Measurements from ENCODE around the gene AMZ2.
"Not testable (repeated sequence)": the region's sequence is repeated elsewhere in the genome, so short reads cannot be mapped to it uniquely, and the experiment has no call there.

AMZ2 gene, protein sequence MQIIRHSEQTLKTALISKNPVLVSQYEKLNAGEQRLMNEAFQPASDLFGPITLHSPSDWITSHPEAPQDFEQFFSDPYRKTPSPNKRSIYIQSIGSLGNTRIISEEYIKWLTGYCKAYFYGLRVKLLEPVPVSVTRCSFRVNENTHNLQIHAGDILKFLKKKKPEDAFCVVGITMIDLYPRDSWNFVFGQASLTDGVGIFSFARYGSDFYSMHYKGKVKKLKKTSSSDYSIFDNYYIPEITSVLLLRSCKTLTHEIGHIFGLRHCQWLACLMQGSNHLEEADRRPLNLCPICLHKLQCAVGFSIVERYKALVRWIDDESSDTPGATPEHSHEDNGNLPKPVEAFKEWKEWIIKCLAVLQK

DNA sequence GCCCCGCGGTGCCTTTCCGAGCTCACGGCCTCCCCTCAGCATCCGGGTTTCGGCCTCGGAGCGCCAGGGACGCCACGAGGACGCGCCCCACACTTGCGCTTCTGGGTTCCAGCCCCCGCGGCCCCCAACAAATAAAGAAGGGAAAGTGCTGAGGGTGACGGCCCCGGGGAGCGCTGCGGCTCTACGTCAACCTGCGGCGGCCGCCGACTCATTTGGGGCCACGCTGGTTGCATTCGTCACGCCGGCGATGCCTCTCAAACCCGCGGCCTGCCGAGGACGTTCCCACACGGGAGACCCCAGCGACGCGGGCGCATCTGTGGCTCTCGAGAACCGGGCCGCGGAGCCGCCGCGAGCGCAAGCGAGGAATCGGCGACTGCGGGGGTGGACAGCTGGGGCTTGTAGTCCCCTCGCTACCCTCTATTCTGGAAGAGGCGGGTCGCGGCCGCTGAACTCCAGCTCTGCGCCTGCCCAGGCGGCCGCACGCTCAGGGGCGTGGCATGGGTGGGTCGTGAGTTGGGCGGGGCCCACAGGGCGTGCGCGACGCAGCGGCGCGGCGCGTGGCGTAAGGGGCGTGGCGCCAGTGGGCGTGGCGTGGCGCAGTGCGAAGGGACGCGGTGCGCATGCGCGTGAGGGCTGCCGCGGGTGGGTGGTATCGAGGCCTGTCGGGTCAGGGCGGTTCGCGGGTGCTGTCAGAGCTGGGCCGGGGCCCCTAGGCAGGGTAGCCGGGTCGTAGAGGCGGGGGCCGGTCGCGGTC lies at the start of gene AMZ2:
TSS of gene AMZ2 (plus strand) at position 599 of the 754 bp plus-strand sequence. CDS start 2,145 bp downstream, outside the sequence.
- peak; percentile 95 for DNase-seq

DNA sequence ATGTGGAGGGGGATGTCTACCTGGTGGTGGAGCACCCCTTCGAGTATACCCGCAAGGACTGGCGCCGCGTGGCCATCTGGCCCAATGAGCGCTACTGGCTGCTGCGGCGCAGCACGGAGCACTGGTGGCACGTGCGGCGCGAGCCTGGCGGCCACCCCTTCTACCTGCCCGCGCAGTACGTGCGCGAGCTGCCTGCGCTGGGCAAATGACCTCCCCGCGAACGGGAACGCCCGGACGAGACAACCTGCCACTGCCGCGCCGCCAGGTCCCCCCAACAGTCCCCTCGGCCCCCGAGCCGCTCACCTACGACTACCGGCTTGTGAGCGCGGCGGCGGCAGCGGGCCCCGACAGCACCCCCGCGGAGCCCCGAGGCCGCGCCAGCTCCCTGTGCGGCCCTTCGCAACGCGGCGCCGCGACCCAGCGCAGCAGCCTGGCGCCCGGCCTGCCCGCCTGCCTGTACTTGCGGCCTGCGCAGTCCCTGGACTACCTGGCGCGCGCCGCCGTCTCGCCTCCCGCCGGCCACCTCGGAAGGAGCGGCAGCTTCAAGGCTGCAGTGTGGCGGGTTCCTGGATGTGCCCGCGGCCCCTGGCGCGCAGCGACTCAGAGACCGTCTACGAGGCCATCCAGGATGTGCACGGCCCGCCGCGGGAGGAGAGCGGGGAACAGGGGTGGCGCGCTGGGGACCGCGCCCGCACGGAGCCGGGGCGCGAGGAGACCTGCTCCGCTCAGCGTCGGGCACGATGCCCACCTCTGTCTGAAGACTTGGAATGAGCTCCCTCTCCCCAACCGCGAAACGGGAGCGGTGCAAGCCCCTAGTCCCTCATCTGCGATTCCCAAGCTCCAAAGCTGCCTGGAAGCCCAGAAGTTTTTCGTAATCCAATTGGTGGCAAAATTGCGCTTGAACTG lies 48.7 kb upstream of the AMZ2 start:
- DNase-seq: no peak

DNA sequence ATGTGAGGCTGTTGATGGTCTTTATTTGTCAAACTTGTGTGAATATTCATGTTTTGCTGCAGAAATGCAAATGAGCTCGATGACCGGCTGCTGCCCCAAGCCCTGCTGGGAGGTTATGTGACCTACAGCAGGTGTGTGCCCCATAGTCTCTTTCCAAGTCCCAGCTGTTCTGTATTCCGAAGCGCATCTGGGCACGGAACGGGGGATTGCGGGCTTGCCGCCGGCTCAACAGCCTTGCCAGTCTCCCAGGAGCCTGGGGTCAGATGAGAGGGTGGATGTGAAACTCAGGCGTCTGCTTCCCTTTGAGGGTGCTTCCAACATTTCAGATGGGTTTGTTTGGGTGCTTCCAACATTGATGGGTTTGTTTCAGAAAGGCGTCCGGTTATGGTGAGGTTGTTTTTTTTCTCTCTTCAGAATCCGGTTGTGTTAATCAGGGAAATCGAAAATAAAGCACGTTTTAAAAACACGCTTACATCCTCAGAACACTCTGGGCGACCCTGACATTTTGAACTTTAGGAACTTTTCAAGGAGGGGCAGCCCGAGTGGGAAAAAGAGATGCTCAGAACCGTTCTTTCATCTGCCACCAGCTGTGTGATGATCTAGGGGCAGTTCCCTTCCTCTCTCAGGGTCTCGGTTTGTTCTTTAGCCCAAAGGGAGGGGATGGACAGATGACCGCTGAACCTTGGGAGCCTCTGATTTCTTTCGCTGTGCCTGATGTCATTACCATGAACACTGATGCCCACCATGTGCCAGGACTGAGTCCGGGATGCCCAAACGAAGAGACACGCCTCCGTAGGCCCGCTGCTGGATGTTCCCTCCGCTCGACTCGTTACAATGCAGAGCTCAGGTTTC lies 47.8 kb upstream of the AMZ2 start:
- no peak for DNase-seq

DNA sequence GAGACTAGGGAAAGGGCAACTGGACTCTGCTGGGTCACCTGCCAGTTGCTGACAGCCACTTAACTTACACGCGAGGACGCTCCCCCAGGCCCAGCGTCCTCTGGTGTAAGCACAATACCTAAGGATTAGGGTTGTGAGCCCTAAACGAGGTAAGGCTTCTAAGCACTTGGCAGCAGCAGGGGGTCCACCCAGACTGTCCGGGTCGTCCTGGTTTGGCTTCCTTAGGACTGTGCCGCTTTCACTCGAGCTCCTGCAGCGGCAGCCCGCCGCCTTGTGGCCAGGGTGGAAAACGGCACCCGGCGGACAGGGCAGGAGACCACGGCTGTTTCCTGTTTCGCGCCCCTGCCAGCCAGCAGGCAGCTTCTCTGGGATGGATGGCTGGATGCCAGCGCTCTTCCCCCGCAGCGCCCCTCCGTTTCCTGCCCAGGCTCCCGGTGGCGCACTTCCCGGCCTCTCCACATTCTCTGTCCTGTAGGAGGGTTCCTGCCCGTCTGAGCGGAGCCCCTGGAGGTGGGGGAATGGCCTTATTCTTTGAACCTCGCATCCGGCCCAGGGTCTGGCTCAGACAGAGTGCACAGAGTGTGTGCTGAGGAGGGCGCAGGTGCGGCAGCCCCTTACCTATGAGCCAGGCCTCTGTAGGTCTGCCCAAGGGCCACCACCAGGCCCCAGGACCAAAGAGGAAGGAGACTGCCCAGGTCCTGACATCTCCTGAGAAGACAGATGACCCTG lies 47.0 kb upstream of the AMZ2 start:
- DNase-seq: peak; percentile 76

DNA sequence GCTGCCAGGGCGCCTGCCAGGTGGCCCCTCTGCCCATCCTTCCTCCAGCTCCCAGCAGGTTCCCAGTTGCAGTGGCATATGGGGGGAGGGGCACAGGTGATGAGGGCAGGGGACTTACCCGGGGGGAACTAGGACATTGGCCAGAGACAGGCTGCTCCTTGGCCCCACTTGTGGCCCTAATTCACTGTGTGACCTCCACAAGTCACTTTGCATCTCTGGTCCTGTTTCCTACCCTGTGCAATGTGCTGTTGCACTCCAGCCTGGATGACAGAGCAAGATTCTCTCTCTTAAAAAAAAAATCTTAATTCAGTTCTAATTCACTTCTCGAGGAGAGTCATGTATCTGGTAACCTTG lies 46.4 kb upstream of the AMZ2 start:
- not testable (repeated sequence) for DNase-seq

DNA sequence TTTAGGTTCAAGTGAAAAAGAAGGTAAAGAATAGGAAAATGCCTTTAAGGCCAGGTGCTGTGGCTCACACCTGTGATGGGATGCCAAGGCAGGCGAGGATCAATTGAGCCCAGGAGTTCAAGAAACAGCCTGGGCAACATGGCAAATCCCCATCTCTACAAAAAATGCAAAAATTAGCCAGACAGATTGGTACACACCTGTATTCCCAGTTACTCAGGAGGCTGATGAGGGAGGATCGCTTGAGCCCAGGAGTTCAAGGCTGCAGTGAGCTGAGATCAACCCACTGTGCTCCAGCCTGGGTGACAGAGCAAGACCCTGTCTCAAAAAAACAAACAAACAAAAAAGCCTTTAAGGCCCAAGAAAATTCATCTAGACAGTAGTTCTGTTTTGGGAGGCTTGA lies 45.5 kb upstream of the AMZ2 start:
- not testable (repeated sequence) for DNase-seq

DNA sequence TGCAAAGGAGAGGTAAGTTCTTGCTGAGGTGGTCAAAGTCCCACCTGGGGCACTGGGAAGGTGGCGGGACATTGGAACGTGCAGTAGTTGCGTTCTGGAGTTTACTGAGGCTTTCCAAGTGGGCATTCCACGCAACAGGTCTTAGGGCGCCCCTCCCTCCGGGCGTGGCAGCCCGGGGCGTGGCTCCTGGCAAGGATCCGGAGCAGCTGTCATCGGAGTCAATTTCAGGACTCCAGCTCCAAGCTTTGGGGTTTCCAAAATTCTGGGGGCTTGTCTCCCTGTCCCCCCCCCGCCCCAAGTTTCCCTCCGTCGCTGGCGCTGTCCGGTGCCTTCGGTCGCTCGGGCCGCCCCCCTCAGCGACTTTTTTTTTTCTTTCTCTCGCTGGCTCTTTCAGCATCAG lies 43.1 kb upstream of the AMZ2 start:
- DNase-seq: no peak

DNA sequence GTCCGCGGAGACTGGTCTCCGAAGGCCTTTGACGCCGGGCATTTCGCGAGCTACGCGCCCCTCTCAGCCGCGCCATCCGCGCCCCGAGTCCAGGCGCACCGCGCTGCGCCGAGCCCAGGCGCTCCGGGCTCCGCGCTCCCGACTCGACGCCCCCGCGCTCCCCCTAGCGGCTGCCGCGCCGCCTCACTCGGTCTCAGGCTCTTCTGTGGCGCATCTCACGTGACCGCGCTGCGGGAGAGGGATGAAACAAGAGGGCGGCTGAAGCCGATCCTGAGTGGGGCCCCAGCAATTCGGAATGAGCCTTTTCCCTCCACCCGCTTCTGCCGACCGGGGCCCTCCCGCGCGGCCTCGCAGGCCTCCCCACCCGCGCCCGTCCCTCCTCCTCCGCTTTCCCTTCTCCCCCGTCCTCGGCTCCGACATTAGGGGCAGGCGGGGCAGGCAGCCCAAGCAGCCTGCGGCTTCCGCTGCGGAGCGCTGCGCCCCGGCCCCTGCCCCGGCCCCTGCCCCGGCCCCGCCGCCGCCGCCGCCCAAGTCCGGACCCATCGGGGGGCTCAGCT lies 42.5 kb upstream of the AMZ2 start:
- DNase-seq: peak; percentile 89

DNA sequence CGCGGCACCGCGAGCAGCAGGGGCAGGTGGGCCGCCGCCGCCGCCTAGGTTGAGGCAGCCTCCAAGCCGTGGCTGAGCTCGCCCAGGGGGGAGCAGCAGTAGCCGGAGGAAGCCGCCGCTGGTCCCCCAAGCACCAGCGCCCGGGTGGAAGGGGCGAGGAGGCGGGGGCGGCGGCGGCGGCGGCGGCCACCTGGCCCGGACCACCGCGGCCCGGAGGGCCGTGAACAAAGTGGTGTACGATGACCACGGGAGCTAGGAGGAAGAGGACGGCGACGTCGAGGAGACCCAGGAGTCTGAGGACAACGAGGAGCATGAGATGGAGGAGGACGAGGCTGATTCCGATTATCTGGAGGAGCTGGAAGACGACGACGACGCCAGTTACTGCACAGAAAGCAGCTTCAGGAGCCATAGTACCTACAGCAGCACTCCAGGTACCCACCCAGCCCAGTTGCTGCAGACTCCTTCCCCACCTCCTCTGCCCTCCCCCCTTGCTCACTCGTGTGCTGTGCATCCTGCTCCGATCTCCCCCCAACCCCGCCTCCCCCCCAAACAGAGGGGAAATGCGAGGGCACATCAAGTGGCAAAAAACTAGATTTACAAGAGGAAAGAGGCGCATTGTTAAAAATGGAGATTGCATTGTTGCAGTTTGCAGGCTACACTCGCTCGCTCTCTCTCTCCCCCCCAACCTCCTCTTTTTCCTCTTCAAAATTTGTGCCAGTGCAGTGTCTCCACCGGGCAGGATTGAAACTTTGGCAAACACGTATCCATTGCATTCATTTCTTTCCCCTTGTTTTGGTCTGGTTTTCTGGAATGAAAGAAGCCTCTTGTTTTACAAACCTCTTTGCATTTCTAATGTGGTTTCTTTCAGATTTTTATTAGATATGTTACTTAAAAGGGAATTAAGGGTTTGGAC lies 41.8 kb upstream of the AMZ2 start:
- peak; percentile 52 for DNase-seq

DNA sequence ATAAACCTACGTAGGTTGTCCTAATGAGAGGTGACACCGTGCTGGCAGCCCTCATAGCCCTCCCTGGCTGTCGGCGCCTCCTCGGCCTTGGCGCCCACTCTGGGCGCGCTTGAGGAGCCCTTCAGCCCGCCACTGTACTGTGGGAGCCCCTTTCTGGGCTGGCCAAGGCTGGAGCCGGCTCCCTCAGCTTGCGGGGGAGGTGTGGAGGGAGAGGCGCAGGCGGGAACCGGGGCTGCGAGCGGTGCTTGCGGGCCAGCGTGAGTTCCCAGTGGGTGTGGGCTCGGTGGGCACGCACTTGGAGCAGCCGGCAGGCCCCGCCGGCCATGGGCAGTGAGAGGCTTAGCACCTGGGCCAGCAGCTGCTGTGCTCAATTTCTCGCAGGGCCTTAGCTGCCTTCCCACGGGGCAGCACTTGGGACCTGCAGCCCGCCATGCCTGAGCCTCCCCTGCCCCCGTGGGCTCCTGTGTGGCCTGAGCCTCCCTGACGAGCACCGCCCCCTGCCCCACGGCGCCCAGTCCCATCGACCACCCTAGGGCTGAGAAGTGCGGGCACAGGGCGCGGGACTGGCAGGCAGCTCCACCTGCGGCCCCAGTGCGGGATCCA lies 40.1 kb upstream of the AMZ2 start:
- DNase-seq: no peak

DNA sequence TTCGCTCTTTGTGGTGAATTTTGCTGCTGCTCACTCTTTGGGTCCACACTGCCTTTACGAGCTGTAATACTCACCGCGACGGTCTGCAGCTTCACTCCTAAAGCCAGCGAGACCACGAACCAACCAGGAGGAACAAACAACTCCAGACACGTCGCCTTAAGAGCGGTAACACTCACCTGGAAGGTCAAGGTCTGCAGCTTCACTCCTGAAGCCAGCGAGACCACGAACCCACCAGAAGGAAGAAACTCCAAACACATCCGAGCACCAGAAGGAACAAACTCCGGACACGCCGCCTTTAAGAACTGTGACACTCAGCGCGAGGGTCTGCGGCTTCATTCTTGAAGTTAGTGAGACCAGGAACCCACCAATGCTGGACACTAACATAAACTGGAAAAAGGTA lies 39.2 kb upstream of the AMZ2 start:
- DNase-seq: not testable (repeated sequence)

DNA sequence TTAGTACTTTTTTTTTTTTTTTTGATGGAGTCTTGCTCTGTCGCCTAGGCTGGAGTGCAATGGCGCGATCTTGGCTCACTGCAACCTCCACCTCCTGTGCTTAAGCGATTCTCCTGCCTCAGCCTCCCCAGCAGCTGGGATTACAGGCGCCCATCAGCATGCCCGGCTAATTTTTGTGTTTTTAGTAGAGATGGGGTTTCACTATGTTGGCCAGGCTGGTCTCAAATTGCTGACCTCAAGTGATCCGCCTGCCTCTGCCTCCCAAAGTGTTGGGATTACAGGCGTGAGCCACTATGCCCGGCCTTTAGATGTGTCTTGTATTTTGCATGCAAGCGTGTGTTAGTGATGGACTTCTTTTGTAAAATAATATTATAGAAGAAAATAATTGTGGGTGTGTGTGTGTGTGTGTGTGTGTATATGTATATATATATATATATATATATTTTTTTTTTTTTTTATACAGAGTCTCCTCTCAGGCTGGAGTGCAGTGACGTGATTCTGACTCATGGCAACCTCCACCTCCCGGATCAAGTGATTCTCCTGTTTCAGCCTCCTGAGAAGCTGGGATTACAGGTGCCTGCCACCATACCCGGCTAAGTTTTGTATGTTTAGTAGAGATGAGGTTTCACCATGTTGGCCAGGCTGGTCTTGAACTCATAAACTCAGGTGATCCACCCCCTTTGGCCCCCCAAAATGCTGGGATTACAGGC lies 38.5 kb upstream of the AMZ2 start:
- not testable (repeated sequence) for DNase-seq

DNA sequence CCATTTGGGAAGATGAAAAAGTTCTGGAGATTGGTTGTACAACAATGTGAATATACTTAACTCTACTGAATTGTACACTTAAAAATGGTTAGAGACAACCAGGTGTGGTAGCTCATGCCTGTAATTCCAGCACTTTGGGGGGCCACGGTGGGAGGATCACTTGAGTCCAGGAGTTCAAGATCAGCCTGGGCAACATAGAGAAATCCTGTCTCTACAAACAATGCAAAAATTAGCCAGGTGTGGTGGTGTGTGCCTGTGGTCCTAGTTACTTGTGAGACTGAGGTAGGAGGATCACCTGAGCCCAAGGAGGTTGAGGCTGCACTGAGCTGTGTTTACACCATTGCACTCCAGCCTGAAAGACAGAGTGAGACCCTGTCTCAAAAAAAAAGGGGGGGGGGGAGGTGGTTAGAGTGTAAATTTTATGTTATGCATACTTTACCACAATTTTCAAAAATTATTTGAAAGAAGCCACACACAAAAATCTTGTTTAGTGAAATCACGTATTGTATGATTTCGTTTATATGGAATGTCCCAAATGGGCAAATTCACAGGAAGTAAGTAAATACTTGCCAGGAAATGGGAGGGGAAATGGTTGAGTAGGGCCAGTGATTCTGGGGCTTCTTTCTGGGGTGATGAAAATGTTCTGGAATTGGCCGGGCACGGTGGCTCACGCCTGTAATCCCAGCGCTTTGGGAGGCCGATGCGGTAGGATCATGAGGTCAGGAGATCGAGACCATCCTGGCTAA lies 37.1 kb upstream of the AMZ2 start:
- no peak for DNase-seq

DNA sequence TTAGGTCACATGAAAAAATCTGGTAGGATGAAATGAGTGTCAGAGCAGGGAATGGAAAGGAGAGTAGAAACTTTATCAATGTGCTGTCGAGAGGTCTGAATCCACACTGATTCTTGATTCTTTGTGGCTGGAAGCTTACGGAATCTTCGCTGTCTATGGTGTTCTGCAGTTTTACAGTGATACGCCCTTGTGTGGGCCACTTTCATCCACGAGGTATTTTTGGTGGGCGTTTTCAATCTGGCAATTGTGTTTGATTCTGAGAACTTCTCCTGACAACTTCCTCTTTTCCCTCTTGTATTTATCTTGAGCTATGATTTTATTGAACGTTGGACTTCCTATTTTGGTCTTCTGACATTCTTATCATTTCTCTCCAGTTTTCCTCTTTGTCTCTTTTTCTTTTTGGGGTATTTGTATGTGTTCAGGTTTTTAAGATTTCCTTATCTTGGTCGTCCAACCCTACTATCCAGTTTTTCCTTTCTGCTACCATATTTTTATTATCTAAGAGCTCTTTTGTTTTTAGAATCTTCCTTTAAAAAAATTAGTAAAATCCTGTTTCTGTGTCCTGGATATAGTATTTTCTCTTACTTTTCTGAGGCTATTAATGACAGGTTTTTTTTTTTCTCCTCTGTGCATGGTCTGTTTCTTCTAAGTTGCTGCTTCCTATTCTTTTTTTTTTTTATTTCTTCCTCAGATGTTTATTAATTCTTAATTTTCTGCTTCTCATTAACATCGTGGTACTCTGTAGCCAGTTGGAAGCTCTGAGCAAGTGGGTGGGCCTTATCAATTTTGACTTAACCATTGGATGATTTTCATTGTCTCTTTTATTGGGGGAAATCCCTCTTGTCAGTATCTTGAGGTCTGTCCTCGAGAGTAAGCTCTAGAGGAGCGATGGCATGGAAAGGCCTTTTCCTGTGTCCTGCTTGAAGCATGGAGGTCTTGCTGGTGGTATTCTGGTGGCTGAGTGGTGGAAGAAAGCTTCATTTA lies 34.1 kb upstream of the AMZ2 start:
- not testable (repeated sequence) for DNase-seq

DNA sequence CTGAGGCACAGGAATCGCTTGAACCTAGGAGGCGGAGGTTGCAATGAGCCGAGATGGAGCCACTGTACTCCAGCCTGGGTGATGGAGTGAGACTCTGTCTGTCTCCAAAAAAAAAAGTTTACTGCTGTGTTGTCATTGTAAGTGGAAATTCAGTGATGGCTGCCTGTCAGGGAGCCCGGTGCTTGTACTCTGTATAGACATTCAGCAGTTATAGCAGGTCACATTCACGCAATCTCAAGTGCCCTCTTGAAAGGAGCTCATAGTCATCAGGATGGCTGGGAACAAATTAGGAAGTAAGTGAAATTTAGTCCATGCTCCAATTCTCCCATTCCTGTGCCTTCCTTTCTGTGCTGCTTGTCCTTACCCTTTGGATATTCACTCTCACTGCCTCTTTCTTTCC lies 32.4 kb upstream of the AMZ2 start:
- not testable (repeated sequence) for DNase-seq

DNA sequence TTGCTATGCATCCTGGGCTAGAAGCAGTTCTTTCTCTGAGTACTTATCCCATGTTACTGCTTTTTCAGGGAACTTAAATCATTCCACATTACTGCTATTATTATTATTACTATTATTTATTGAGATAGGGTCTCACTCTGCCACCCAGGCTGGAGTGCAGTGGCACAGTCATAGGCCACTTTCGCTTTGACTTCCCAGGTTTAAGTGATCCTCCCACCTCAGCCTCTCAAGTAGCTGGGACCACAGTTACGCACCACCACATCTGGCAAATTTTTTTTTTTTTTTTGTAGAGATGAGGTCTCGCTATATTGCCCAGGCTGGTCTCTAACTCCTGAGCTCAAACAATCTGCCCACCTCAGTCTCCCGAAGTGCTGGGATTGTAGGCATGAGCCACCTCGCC lies 28.4 kb upstream of the AMZ2 start:
- not testable (repeated sequence) for DNase-seq

DNA sequence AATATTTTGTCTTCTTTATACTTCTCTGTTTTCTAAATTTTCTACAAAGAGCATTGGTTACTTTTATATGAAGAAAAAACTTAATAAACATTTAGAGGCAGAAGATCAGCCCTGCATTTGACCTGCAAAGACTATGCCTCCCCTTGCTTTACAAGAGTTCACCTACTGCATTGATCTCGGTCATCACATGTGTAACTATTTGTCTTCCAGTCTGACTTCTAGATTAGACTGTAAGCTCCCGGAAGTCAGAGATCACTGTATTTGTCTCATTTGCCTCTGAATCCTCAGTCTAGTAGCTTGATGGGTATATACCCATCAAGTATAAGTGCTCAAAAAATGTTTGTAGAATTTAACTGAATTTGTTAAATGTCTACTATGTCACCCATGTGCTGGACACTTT lies 27.7 kb upstream of the AMZ2 start:
- DNase-seq: not testable (repeated sequence)
